IMR-90 (cell line): ENCODE measurements around the gene TBC1D22A. TPM values are rescaled to one million over a fixed set of nuclear protein-coding genes. Genes with fewer than 3 reads are reported as not detected.

ENCODE experiments used
- ATAC-seq: fragments of 200-7000 bp; cut with Tn5 transposase; 2 replicates; pipeline ENCODE4 v1.9.1; 2020; ENCODE audit warnings: low read depth, mild to moderate bottlenecking, moderate library complexity
- BruUV-seq: library from RNA; stranded (reverse); fragments of 400-500 nt; replicated peaks from 2 replicates; lab custom pipeline; 2021; lab: Mats Ljungman, UMichigan
- CTCF ChIA-PET: fragments of 300-600 bp; formaldehyde crosslinking; extraction: SDS; loops from one replicate; lab custom pipeline; 2021; ENCODE audit warnings: antibody characterized with exemption; lab: Yijun Ruan, JAX
- POLR2A ChIA-PET: fragments of 300-600 bp; sonication (Branson Sonifier 250); formaldehyde crosslinking; loops from one replicate; lab custom pipeline; 2022; ENCODE audit warnings: antibody characterized with exemption; ENCODE audit not compliant: unreplicated experiment; lab: Charles Lee
- DNase-seq: peaks from one replicate; pipeline ENCODE4 v3.0.0; 2013
- H2AFZ ChIP-seq: replicated peaks from 2 replicates; pipeline ENCODE3; 2013; ENCODE audit warnings: low read length, mild to moderate bottlenecking; ENCODE audit not compliant: poor library complexity
- H2AK5ac ChIP-seq: 2 replicates; pipeline ENCODE4 v1.6.1; 2013; ENCODE audit warnings: low read depth, low read length, inconsistent platforms
- H2AK9ac ChIP-seq: replicated peaks from 2 replicates; pipeline ENCODE3; 2013; ENCODE audit warnings: mild to moderate bottlenecking, low read depth, low read length, moderate library complexity; ENCODE audit not compliant: poor library complexity
- H2BK120ac ChIP-seq: 2 replicates; pipeline ENCODE4 v1.6.1; 2013; ENCODE audit warnings: low read depth, low read length, inconsistent platforms
- H2BK15ac ChIP-seq: 3 replicates; pipeline ENCODE4 v1.6.1; 2013; ENCODE audit warnings: low read depth, low read length, inconsistent platforms
- H2BK20ac ChIP-seq: 2 replicates; pipeline ENCODE4 v1.6.1; 2013; ENCODE audit warnings: low read depth, mild to moderate bottlenecking, inconsistent platforms, low read length, moderate library complexity
- H2BK5ac ChIP-seq: 2 replicates; pipeline ENCODE4 v1.6.1; 2013; ENCODE audit warnings: mild to moderate bottlenecking, low read depth, low read length, inconsistent platforms; ENCODE audit not compliant: poor library complexity, severe bottlenecking
- H3K14ac ChIP-seq: replicated peaks from 2 replicates; pipeline ENCODE4 v1.6.1; 2013; ENCODE audit warnings: low read depth, low read length, inconsistent platforms
- H3K18ac ChIP-seq: 2 replicates; pipeline ENCODE4 v1.6.1; 2013; ENCODE audit warnings: low read depth, low read length, control low read depth
- H3K23ac ChIP-seq: 2 replicates; pipeline ENCODE4 v1.6.1; 2013; ENCODE audit warnings: low read depth, low read length, inconsistent platforms
- H3K27ac ChIP-seq: 2 replicates; pipeline ENCODE4 v1.5.1; 2013; ENCODE audit warnings: mild to moderate bottlenecking, control low read depth, low read length; ENCODE audit not compliant: insufficient read depth
- H3K27me3 ChIP-seq: 2 replicates; pipeline ENCODE4 v1.6.1; 2013; ENCODE audit warnings: low read length; ENCODE audit not compliant: control insufficient read depth, insufficient read depth
- H3K36me3 ChIP-seq: 2 replicates; pipeline ENCODE4 v1.6.1; 2013; ENCODE audit warnings: low read length, mixed read lengths; ENCODE audit not compliant: control insufficient read depth, insufficient read depth
- H3K4ac ChIP-seq: 2 replicates; pipeline ENCODE4 v1.6.1; 2013; ENCODE audit warnings: low read depth, low read length, inconsistent platforms
- H3K4me1 ChIP-seq: 2 replicates; pipeline ENCODE4 v1.6.1; 2013; ENCODE audit warnings: low read length, mixed read lengths; ENCODE audit not compliant: control insufficient read depth, insufficient read depth
- H3K4me2 ChIP-seq: 2 replicates; pipeline ENCODE4 v1.6.1; 2013; ENCODE audit warnings: low read depth, mild to moderate bottlenecking, control low read depth, low read length, moderate library complexity
- H3K4me3 ChIP-seq: 2 replicates; pipeline ENCODE4 v1.5.1; 2013; ENCODE audit warnings: low read depth, mild to moderate bottlenecking, control low read depth, low read length, moderate library complexity; ENCODE audit not compliant: insufficient read depth
- H3K56ac ChIP-seq: 2 replicates; pipeline ENCODE4 v1.6.1; 2013; ENCODE audit warnings: low read length, inconsistent platforms; ENCODE audit not compliant: insufficient read depth; ENCODE audit errors: extremely low read depth
- H3K79me1 ChIP-seq, 2 experiments: 2 replicates each; pipeline ENCODE4 v1.6.1; 2013; ENCODE audit warnings: low read length in 2 of 2, inconsistent platforms in 1 of 2, low read depth in 1 of 2
- H3K9ac ChIP-seq: 2 replicates; pipeline ENCODE4 v1.6.1; 2013; ENCODE audit warnings: low read depth, low read length, control low read depth
- H3K9me1 ChIP-seq: 2 replicates; pipeline ENCODE4 v1.6.1; 2013; ENCODE audit warnings: low read length, inconsistent platforms; ENCODE audit not compliant: insufficient read depth
- H3K9me3 ChIP-seq: 2 replicates; pipeline ENCODE4 v1.6.1; 2013; ENCODE audit warnings: low read length; ENCODE audit not compliant: control insufficient read depth, insufficient read depth
- H4K20me1 ChIP-seq: 2 replicates; pipeline ENCODE4 v1.6.1; 2013; ENCODE audit warnings: low read length, inconsistent platforms; ENCODE audit not compliant: insufficient read depth
- H4K5ac ChIP-seq: 2 replicates; pipeline ENCODE4 v1.6.1; 2013; ENCODE audit warnings: mild to moderate bottlenecking, low read depth, low read length, control low read depth
- H4K8ac ChIP-seq, 2 experiments: 2 replicates each; pipeline ENCODE4 v1.6.1; 2013; ENCODE audit warnings: low read depth in 2 of 2, low read length in 2 of 2, control low read depth in 1 of 2, inconsistent platforms in 1 of 2
- H4K91ac ChIP-seq: 2 replicates; pipeline ENCODE4 v1.6.1; 2013; ENCODE audit warnings: low read depth, low read length, inconsistent platforms; ENCODE audit not compliant: insufficient read depth
- CEBPB ChIP-seq: IDR thresholded peaks from 2 replicates; pipeline ENCODE4 v1.6.1; 2012; ENCODE audit warnings: low read depth, low read length, improper control_type of control experiment
- MAFK ChIP-seq: IDR thresholded peaks from 2 replicates; pipeline ENCODE4 v1.6.1; 2012; ENCODE audit warnings: low read depth, low read length, improper control_type of control experiment
- NFE2L2 ChIP-seq: fragments of 150-350 bp; IDR thresholded peaks from 2 replicates; pipeline ENCODE4 v1.6.1; 2016; ENCODE audit warnings: low read depth, mild to moderate bottlenecking, low read length
- SMC3 ChIP-seq: fragments of 150-350 bp; IDR thresholded peaks from 2 replicates; pipeline ENCODE4 v1.6.1; 2016; ENCODE audit warnings: low read depth, mild to moderate bottlenecking, antibody characterized with exemption, low read length, moderate library complexity
- WGBS, 2 experiments: methylation state at CpG; one replicate each; pipeline versions ENCODE4 v1.1.5 to v1.1.7; 2013; ENCODE audit warnings: missing lambda C conversion rate in 2 of 2; ENCODE audit not compliant: insufficient read length in 1 of 2; ENCODE audit errors: extremely low coverage in 2 of 2; 5-methylcytosine and 5-hydroxymethylcytosine counted together
- dilution Hi-C: fragments of 300-500 bp; cut with HindIII; formaldehyde crosslinking; loops from one replicate; pipeline ENCODE4 v1.14.3; 2018; ENCODE audit warnings: low sequenced_read_pairs; ENCODE audit not compliant: unreplicated experiment
- in situ Hi-C: fragments of 300-500 bp; cut with MboI; formaldehyde crosslinking; loops from 3 replicates; pipeline ENCODE4 v1.14.3; 2019; ENCODE audit warnings: low sequenced_read_pairs, inconsistent platforms, mixed read lengths
- intact Hi-C: fragments of 100-400 bp; cut with micrococcal nuclease; formaldehyde crosslinking; loops from 2 replicates; pipeline ENCODE4 v1.10.0; 2022
- polyA plus RNA-seq, 3 experiments: library from polyadenylated mRNA; depleted of rRNA; stranded (reverse); fragments of >200 nt; gene quantifications; 2 replicates each; pipeline ENCODE4 v1.2.3, GENCODE V29; 2012; ENCODE audit warnings: low replicate concordance in 1 of 3
- total RNA-seq: library from RNA; depleted of rRNA; stranded (reverse); fragments of >200 nt; gene quantifications from 2 replicates; pipeline ENCODE4 v1.2.3, GENCODE V29; 2012

Gene TBC1D22A
- total and polyA plus RNA-seq, 2 of the 4 experiments (the other 2 are of a cell fraction): 9.0 to 16.7 TPM

GRCh38 chr22:47092896-47093311, 330.5 kb downstream of the TBC1D22A start:
- BruUV-seq: no TSS peak
- dilution Hi-C loops: no loop called here

More at GRCh38 chr22:47092896-47093311, 330.5 kb downstream of the TBC1D22A start:
- TF ChIP-seq CEBPB (0 out of 2 replicates have a peak, but pooled peaks have one; percentile 3), SMC3 (no peak), MAFK (peak; percentile 100), NFE2L2 (peak; percentile 98)
- Histone ChIP-seq H3K9me3 (peaks cover 2% of the 10 kb centered on the region; the same call in 1 of the 2 replicates), H3K14ac (no peak overlapping the region; the same call in 1 of the 2 replicates), H3K4me1 (peaks cover 21% of the 10 kb centered on the region), H3K56ac (no peak overlapping the region), H3K23ac (no peak overlapping the region), H2AFZ (no peak overlapping the region), H2AK5ac (no peak overlapping the region), H3K27me3 (no peaks in the 10 kb centered on the region), H2AK9ac (no peak overlapping the region), H2BK15ac (no peak overlapping the region), H3K27ac (peak overlapping the region; percentile 45; the same call in 1 of the 2 replicates), H3K18ac (no peak overlapping the region), H2BK120ac (peak overlapping the region; percentile 68), H4K5ac (no peak overlapping the region), H4K8ac (no peak overlapping the region), H4K20me1 (no peaks in the 10 kb centered on the region; the same call in 1 of the 2 replicates), H3K4ac (0 out of 2 replicates have a peak overlapping the region, but pooled peaks have one; percentile 11), H3K36me3 (no peaks in the 10 kb centered on the region), H3K4me2 (peak overlapping the region; percentile 41; the same call in 1 of the 2 replicates), H4K91ac (no peak overlapping the region), H2BK5ac (no peak overlapping the region), H3K79me1 (peaks cover 9 to 30% of the 10 kb centered on the region in 2 experiments; a peak in 2 of 4 replicates), H3K4me3 (no peak overlapping the region), H3K9me1 (peaks cover 12% of the 10 kb centered on the region), H2BK20ac (0 out of 2 replicates have a peak overlapping the region, but pooled peaks have one; percentile 7), H3K9ac (no peak overlapping the region)
- CTCF ChIA-PET: interaction anchor here (1.0 kb wide), 1 partner anchor 15 kb away, joined by 4 read pairs; no protein-coding TSS in a partner anchor
- ATAC-seq: peak; percentile 73
- in situ Hi-C loops: no loop called here
- intact Hi-C loops: no loop called here
- DNase-seq: peak; percentile 67
- 95% methylated on average over 6 of the region's 9 CpGs; no CpG with 5 or more reads in 1 of the 2 experiments for WGBS, 2 experiments
- POLR2A ChIA-PET: no interaction called here
